ENCODE data around the gene APLNR.

The APLNR gene

DNA sequence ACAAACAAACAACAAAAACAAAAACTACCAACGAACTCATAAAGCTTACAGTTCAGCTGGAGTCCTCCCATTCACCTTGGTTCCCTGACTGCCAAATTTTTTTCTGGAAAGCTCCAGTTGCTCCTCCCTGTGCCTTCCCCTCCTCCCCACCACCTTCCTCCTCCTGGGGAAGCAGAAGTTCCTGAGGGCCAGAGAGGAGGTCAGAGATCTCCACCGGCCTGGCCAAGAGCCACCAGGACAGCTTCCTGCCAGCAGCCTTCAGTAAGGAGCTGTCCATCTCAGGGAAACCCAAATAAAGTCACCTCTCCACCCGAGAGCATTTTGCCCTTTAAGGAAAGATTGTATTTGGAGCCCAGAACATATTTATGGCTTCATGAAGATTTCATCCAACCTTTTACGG lies 20.0 kb downstream of the APLNR start:
- no peak for DNase-seq (ENCODE audit: low read depth)

DNA sequence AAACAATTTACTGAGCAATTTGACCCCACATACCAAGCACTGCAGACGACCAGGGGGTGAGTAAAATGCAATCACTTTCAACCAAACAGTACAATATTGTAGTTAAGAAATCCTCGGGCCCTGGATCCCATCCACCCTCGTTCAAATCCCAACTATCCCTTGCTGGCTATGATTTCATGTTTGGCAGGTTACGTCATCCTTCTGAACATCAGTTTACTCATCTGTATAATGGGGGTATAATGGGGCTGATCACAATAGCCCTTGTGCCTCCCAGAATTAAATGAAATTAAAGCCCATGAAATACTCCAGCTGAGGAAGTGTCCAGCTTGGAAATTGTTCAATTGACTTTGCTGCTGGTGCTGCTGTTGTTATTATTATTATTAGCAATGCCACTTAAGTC lies 20.6 kb downstream of the APLNR start:
- no peak for DNase-seq (ENCODE audit: low read depth)

DNA sequence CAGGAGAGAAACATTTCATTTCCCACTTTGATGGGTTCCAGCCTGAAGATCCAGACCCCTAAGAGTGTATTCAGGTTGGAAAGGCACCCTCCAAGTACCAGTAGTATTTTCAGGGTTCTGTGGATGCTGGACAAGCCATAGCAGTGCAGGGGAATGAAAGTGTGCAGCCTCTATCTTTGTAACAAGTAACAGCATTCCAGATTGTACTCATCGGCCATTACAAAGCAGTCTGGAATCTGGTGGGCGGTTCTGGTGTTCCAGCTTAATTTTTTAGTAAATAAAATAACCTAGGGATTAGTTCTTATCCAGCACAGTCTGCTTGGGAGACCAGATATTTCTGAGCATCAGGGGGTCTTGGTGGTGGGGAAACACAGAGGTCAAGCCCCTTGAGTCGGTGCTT lies 22.6 kb downstream of the APLNR start:
- no peak for DNase-seq (ENCODE audit: low read depth)

DNA sequence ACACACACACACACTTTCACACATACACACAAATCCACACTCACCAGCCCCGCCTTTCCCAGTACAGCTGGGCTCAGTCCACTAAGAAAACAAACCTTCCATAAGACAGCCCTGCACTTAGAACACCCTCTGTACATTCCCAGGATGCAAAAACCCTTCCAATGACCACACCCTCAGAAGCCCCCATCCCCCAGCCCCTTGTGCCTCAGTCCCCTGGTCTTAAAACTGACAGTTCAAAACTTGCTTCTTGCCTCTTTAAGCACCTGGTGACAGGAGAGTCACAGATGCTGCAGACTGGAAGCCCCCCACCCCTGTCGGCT lies 23.0 kb downstream of the APLNR start:
- DNase-seq (ENCODE audit: low read depth), result no peak

DNA sequence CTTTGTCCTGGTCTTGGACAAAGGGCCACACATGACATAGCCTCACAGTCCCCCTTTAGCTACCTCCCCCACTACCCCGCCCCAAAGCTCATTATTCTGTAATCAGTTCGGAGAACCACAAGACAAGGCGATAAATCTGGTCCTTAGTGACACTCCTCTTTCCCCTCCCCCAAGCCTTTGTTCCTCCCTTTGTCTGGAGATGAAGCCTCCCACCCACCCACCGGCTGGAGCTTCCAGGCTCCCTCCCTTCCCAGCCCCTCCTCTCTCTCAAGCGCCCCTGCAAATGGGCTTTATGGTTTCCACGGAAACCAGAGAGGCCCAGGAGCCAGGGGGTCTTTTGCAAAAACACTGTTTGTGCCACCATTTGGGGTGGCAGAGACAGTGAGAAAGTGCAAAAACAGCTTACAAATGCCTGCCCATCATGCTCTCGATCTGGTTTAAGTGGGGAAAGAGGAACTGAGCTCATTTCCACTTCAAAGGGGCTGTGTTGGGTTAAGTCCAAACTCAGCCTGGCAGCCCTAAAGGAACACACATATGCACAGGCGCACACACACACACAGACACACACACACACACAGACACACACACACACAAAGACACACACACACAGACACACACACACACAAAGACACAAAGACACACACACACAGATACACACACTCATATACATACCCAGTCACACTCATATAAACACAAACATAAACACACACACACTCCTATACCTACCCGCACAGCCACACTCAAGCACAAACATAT lies 23.5 kb downstream of the APLNR start:
- no peak for DNase-seq (ENCODE audit: low read depth)

DNA sequence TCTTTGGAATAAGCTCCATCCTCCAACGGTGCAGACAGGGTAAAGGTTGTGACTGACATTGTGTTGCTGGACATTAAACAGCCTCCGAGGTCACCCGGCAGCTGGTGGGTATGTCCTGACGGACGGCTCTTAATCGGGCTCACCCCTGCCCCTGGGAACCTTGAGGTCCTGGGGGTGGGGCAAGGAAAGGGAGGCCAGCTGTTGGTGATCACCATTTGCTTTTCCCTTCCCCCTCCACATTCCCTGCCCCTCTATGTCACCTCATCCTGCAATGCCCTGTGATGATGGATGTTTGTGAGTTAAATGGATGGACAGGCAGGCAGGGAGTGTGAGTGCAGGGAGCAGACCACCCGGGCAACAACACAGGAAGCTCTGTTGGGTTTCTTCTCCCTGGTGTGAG lies 26.3 kb downstream of the APLNR start:
- DNase-seq (ENCODE audit: low read depth), result no peak

DNA sequence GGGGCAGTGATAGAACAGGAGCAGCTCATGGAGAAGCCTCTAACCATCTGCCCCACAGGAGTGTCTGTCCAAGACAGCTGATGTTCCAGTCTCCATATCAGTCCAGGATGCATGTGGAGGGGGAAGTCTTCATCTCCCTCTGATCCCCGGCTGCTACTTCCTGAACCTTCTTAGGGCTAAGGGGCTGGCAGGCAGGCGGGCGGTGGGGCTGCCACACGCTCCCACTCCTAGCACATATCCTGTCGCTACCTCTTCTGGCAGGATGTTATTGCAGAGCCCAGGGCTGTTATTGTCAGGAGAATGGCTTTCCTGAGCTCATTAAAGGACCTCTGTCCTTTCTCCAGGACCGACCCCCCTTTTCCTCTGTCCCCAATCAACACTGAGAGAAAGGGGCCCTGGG lies 29.9 kb downstream of the APLNR start:
- DNase-seq (ENCODE audit: low read depth), result no peak

DNA sequence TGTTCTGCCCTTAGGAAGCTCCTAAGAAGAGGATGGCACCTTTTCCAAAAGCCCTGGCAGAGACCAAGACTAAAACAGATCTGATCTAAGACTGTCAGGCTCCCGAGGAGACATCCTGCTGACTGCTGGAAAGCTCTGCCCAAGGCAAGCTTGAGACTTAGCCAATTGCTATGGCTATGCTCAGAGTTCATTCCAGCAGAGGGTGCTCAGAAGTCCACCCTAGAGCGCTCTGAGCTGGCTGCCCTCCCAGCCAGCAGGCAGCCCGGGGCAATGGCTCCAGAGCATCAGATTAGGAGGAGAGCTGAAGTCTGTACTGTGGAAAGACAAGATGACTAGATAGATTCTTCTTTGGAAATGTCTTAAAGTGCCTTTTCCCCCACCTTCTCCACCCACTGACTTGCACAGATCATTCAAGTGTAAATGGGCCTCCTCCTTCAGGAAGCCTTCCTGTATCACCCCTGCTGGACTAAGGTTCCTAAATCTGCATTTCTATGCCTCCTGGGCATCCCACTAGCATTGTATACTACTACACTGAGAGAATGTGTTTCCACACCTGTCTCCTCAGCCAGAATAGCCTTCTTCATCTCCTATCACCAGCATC lies 31.9 kb downstream of the APLNR start:
- DNase-seq (ENCODE audit: low read depth), result no peak

DNA sequence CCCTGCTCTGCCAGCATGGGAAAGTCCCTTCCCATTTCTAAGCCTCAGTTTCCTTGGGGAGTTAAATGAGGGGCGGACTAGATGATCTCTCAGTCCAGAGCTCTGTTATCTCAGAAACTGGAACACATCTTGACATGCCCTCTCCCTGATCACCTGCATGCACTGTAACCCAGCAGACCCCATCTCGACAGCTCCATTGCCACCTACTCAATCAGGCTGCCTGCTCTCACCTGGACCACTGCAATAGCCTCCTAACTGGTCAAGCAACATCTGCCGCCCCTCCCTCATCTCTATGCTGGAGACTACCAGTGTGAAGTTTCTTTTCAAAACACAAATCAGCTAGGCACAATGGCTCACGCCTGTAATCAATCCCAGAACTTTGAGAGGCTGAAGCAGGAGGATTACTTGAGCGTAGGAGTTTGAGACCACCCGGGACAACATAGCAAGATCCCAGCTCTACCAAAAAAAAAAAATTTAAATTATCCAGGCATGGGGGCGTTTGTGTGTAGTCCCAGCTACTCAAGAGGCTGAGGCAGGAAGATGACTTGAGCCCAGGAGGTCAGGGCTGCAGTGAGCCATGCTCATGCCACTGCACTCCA lies 33.1 kb downstream of the APLNR start:
- DNase-seq (ENCODE audit: low read depth), result no peak

DNA sequence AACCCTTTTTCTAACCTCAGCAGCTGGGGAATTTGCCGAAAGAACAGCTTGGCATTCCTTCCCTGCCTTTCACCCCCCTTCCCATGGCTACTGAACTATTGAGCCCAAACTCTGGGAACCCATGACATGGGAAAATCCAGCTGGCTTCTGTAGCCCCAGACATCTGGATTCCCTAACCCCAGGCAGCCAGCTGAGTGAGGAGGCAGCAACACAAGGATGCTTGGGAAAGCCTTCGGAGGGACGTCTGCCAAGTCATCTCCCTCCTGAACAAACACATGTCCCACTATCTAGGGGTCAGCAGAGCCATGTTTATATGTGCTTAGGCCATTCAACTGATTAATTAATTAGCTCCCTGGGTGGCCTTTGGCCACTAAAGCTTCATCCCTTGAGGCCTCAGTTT lies 33.7 kb downstream of the APLNR start:
- DNase-seq (ENCODE audit: low read depth), result no peak

DNA sequence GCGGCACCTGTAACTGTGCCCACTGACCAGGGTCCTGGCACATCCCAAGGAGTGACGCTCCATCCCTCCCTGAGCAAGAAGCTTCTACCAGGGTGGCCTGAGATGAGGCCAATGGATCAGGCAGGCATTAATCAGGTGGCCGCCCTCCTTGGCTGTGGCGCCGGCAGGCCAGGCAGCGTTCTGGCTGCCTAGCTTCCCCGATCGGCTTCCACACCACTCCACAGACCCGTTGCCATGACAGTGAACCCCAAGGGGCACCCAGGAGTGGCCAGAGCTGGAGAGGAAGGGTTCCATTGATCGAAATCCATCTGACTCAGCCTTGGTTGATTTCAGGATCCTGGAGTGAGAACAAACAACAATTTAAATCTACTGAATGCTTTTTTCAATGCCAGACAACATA lies 34.8 kb downstream of the APLNR start:
- no peak for DNase-seq (ENCODE audit: low read depth)

DNA sequence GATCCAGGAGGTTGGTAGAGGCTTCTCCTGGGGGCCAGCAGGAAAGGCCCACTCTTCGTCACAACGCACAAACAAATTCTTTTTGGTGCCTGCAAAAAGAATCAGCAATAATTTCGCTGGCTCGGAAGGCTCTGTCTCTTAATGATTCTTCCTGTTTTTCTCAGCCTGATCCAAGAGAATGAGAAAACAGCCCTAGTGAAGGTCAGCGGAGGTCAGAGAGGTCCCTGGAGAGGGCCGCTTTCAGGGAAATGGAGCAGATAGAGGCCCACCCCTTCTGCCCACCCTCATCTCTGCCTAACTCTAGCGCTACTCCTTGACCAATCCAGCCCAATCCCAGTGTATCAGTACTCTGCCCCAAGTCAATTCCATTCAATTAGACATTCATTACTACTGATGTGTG lies 36.1 kb downstream of the APLNR start:
- DNase-seq (ENCODE audit: low read depth), result no peak

DNA sequence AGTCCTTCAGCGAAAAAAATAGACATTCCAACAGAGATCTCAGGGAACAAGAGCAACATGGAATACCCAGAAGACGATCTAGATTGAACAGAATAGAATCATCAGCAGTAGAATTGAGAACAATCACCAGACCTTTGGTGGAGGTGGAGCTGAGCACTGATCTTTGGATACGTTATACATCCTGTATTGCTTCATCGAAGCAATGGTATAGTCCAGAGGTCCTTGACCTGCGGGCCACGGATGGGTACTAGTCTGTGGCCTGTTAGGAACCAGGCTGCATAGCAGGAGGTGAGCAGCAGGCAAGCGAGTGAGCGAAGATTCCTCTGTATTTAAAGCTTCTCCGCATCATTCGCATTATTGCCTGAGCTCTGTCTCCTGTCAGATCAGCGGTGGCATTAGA lies 37.7 kb downstream of the APLNR start:
- DNase-seq (ENCODE audit: low read depth), result no peak

DNA sequence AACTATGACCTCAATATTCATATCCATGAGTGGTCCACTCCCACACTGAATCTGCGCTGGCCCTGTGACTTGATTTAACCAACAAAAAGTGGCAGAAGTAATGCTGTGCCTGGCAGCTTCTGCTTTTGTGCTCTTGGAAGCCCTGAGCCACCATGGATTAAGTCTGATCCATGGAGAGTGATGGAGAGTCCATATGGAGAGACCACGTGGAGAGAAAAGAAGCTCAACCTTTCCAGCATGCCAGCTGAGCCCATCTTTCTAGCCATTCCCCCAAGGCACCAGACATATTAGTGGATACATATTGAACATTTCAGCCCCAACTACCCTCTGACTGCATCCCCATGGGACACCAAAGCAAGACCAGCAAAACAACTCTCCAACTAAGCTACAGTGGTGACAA lies 39.3 kb downstream of the APLNR start:
- no peak for DNase-seq (ENCODE audit: low read depth)

DNA sequence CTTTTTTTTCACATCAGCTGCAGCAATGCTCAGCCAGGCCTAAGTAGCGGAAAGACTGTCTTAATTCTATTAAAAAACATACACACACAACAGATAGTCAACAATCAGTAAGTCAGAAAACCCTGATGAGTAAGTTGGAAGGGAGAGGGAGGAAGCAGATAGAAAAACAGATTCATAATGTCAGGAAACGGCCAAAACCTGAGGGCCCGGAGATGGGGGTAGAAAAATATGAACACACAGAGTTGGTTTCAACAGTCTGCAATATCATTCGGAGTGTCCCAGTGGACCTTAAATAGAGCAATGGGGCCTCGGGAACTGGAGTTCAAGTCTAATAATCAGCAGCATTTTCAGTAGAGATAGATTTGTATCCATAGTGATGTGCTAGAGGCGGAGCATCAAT lies 40.5 kb downstream of the APLNR start:
- no peak for DNase-seq (ENCODE audit: low read depth)

DNA sequence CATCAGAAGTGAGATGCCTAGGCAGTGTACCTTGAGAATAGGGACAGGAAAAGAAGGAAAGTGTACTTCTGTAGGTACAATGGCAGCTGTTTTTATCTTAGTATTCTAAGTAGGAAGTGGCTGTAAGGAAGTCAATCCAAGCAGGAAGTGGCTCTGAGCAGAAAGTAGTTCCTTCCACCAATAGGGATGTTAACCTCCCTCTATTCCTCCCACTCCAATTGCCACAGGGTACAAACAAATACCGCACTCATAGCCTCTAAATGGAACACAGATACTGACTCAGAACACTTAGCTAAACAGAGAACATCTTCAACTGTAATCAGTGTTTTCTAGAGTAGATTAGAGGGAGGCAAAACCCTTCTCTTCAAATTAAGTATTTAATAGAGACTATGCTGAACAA lies 44.7 kb downstream of the APLNR start:
- DNase-seq (ENCODE audit: low read depth), result no peak

DNA sequence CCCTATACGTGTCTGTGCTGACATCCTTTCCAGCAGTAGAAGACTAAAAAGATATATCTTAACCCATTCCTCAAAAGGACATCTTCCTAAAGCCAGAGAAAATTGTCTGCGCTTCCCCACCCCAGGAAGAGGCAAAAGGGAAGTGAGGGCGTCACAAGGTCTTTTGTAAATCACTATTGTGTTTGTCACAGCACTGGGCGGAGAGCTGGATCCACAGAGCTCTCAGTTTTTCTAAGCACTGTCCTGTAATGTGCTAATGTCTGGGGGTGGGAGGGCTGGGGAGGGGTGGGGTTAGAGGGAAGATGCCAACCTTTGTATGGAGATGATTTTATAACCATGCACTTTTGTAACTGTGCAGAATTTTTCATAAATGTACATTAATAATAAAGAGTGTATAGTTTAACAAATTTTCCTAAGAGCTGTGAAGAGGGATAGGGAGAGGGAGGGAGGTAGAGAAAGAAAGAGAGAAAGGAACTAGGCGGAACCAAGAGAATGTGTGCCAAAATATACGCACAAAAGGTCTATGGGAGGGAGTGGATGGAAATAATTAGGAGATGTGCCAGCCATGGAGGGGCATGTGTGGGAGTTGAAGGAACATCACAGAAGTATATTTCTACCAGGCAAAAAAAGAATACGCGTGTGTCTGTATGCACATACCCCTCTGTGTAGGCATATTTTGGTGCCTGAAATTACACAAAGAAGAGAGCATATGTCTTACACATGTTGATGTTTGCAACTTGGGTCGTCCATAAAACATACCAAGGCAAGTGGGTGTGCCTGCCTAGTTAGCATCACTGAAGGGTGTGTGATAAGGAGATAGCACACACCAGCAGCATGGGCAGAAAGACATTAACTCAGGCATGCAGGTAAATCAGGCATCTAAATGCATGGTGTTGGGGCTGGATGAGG lies 45.5 kb downstream of the APLNR start:
- DNase-seq (ENCODE audit: low read depth), result no peak

DNA sequence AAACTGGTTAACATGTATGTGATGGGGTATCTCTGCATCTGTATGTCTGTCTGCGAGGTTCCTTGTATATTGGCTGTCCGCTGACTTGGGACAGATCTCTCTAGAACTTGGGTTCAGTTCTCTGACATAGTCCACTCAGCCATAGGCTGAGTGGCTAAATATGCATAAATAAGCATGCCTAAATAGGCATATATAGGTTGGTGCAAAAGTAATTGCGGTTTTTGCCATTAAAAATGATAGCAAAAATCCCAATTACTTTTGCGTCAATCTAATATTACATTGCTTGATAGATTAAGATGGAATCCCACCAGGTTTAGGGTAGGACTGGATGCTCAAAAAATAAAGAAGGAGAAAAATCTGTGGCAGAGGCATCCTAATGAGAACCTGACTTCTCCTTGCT lies 46.5 kb downstream of the APLNR start:
- DNase-seq (ENCODE audit: low read depth), result no peak

Data from T follicular helper cell (primary cell).